ENCODE data around the gene ANK2.

Gene ANK2

DNA sequence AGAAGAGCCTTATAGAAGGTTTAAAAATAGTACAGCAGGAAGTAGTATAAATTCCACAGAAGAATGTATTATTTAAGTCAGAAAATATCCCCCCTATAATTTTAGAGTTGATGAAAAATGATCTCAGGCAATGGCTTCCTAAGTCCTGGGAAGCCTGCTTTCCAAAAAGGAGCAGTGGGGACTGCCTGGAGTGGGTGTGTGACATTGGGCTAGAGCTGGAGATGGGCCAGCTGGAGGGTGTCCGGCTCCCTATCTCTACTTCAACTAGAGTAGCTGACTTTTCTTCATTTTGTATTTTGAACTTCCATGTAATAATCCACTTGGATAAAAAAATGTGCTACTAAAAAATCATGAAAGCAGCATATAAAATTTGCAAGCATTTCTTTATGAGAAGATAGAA lies 253.9 kb downstream of the ANK2 start:
- DNase-seq (ENCODE audit: low read depth), result no peak
- TF ChIP-seq MAX (IDR thresholded peaks at IDR 0.05; ENCODE audit: low read depth, low read length) (no peak), CTCF (IDR thresholded peaks at IDR 0.05; ENCODE audit: low read depth, low read length) (no peak)
- H3K4me3 ChIP-seq (ENCODE audit: low read depth, low read length), result no peak overlapping the region

- H3K4me3 ChIP-seq (ENCODE audit: low read depth, low read length), result no peak overlapping the region
- TF ChIP-seq MAX (IDR thresholded peaks at IDR 0.05; ENCODE audit: low read depth, low read length), result no peak
- no peak for DNase-seq (ENCODE audit: low read depth)
Measured at GRCh38 chr4:113311047-113311446, 261.6 kb downstream of the ANK2 start.

DNA sequence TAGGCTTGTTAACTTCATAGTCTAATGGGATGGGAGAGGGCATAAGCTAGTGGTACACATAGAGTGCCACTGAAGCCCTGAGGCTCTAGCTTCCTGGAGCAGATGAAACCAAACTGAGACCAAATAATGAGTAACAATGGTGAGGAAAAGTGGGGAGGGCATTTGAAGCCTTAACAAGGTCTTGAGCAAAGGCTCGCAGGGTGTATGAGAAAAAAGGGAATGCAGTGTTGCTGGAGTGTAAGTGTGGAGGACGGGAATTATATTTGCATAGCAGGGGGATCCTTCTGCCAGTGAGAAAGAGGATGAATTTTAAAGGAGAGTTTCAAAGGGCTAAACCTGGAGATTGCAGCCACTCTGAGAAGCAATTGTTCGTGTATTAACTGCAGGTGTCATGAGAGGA lies 263.1 kb downstream of the ANK2 start:
- no peak for DNase-seq (ENCODE audit: low read depth)
- H3K4me3 ChIP-seq (ENCODE audit: low read depth, low read length), result no peak overlapping the region
- no peak for TF ChIP-seq MYC (IDR thresholded peaks at IDR 0.05; ENCODE audit: low read depth, low read length)
- TF ChIP-seq MAX (IDR thresholded peaks at IDR 0.05; ENCODE audit: low read depth, low read length), result no peak
- no peak for TF ChIP-seq CTCF (IDR thresholded peaks at IDR 0.05; ENCODE audit: low read depth, low read length)
- no peak for TF ChIP-seq POLR2A (IDR thresholded peaks at IDR 0.05; ENCODE audit: extremely low read depth, insufficient read length)

DNA sequence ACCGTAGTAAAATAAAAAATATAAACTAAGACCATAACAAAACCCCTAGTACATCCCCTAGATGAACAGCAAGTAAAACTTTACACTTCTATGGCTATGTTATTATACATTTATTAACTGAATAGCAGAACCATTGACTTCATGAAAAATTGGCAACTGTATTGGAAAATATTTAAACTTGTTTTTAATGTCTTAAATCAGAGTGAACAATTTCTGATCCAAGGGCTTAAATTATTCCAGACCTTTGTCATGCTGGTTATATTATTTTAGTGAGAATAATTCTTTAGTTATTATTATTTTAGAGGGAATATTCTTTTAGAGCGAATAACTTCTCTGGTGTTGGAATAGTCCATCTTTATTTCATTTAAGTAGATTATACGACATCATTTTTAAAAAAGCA lies 265.0 kb downstream of the ANK2 start:
- TF ChIP-seq CTCF (IDR thresholded peaks at IDR 0.05; ENCODE audit: low read depth, low read length) (no peak), POLR2A (IDR thresholded peaks at IDR 0.05; ENCODE audit: extremely low read depth, insufficient read length) (no peak), MYC (IDR thresholded peaks at IDR 0.05; ENCODE audit: low read depth, low read length) (no peak), MAX (IDR thresholded peaks at IDR 0.05; ENCODE audit: low read depth, low read length) (no peak)
- no peak for DNase-seq (ENCODE audit: low read depth)
- H3K4me3 ChIP-seq (ENCODE audit: low read depth, low read length), result no peak overlapping the region

GRCh38 chr4:113316879-113317278 lies 267.4 kb downstream of the ANK2 start:
- no peak for TF ChIP-seq CTCF (IDR thresholded peaks at IDR 0.05; ENCODE audit: low read depth, low read length)
- TF ChIP-seq MYC (IDR thresholded peaks at IDR 0.05; ENCODE audit: low read depth, low read length), result no peak
- no peak for TF ChIP-seq MAX (IDR thresholded peaks at IDR 0.05; ENCODE audit: low read depth, low read length)
- no peak for TF ChIP-seq POLR2A (IDR thresholded peaks at IDR 0.05; ENCODE audit: extremely low read depth, insufficient read length)
- no peak for DNase-seq (ENCODE audit: low read depth)
- no peak overlapping the region for H3K4me3 ChIP-seq (ENCODE audit: low read depth, low read length)

DNA sequence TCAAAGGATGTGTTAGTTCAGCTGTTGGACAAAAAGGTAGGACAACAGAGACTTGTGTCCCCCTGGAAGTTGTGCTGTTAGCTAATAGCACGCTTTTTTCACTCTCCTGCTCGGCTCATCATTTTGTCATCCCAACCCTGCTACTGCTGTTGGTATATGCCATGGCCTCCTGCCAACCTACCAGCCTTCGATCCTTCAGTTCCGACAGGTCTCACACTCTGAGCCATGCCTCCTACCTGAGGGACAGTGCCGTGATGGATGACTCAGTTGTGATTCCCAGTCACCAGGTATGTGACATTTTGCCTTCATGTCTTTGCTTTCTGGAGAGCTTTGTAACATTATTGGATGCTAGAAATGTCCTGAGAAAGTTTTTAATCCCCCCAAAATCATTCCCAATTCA lies 268.1 kb downstream of the ANK2 start:
- TF ChIP-seq MYC (IDR thresholded peaks at IDR 0.05; ENCODE audit: low read depth, low read length) (no peak), MAX (IDR thresholded peaks at IDR 0.05; ENCODE audit: low read depth, low read length) (no peak), POLR2A (IDR thresholded peaks at IDR 0.05; ENCODE audit: extremely low read depth, insufficient read length) (no peak), CTCF (IDR thresholded peaks at IDR 0.05; ENCODE audit: low read depth, low read length) (no peak)
- DNase-seq (ENCODE audit: low read depth), result no peak
- no peak overlapping the region for H3K4me3 ChIP-seq (ENCODE audit: low read depth, low read length)
